Esophagus squamous epithelium (tissue), 5 donors: ENCODE results near the gene LDLRAD4. TPM values are rescaled to one million over a fixed set of nuclear protein-coding genes. Genes with fewer than 3 reads are reported as not detected.

ENCODE experiments used
- DNase-seq: peaks from one replicate; lab custom pipeline; 2025; lab: John Stamatoyannopoulos, UW
- H3K27ac ChIP-seq, 4 donors: fragments of 200-600 bp; sonication (generic); one replicate each; pipeline ENCODE4 v1.5.1; 2016 to 2019; ENCODE audit warnings: mild to moderate bottlenecking in 1 of 4
- H3K27me3 ChIP-seq, 4 donors: fragments of 200-600 bp; sonication (generic); 1 replicate in 3 of 4; 2 replicates in 1 of 4; pipeline versions ENCODE4 v1.5.1 to v1.6.0; 2017 to 2021; ENCODE audit warnings: antibody characterized with exemption in 1 of 4
- H3K36me3 ChIP-seq, 3 donors: fragments of 200-600 bp; sonication (generic); one replicate each; pipeline ENCODE4 v1.5.1; 2016 to 2019
- H3K4me1 ChIP-seq, 3 donors: fragments of 200-600 bp; sonication (generic); one replicate each; pipeline ENCODE4 v1.5.1; 2017 to 2019
- H3K4me3 ChIP-seq, 4 donors: fragments of 200-600 bp; sonication (generic); 1 replicate in 3 of 4; 2 replicates in 1 of 4; pipeline ENCODE4 v1.5.1; 2016 to 2019; ENCODE audit warnings: mild to moderate bottlenecking in 2 of 4, moderate library complexity in 1 of 4
- H3K9me3 ChIP-seq, 3 donors: fragments of 200-600 bp; sonication (generic); one replicate each; pipeline ENCODE4 v1.5.1; 2016 to 2019
- CTCF ChIP-seq, 6 experiments: fragments of 450-650 bp in 4 of 6; fragments of 200-600 bp in 2 of 6; sonication (generic) in 2 of 6; IDR thresholded peaks; one replicate each; pipeline ENCODE4 v1.5.1; 2016 to 2019; ENCODE audit warnings: antibody characterized with exemption in 6 of 6, mild to moderate bottlenecking in 4 of 6, moderate library complexity in 4 of 6
- POLR2A ChIP-seq, 4 donors: fragments of 450-650 bp; IDR thresholded peaks; one replicate each; pipeline ENCODE4 v1.6.1; 2017; ENCODE audit warnings: antibody characterized with exemption in 4 of 4, mild to moderate bottlenecking in 4 of 4, moderate library complexity in 3 of 4
- WGBS, 2 donors: methylation state at CpG; one replicate each; pipeline ENCODE4 v1.1.5; 2018; 5-methylcytosine and 5-hydroxymethylcytosine counted together
- intact Hi-C: fragments of 100-400 bp; cut with DNase I; formaldehyde crosslinking; loops from one replicate; pipeline ENCODE4 v1.15.0; 2022
- total RNA-seq, 4 donors: library from RNA; depleted of rRNA; stranded (reverse); fragments of >200 nt; gene quantifications; one replicate each; pipeline ENCODE4 v1.1.0, GENCODE V29; 2016
- donor health status: DM: yes; HTN: yes; CAD: no.

The LDLRAD4 gene
- total RNA-seq, 4 donors from 2014 or later, result 0.91 to 17.9 (median 6.8) TPM

DNA sequence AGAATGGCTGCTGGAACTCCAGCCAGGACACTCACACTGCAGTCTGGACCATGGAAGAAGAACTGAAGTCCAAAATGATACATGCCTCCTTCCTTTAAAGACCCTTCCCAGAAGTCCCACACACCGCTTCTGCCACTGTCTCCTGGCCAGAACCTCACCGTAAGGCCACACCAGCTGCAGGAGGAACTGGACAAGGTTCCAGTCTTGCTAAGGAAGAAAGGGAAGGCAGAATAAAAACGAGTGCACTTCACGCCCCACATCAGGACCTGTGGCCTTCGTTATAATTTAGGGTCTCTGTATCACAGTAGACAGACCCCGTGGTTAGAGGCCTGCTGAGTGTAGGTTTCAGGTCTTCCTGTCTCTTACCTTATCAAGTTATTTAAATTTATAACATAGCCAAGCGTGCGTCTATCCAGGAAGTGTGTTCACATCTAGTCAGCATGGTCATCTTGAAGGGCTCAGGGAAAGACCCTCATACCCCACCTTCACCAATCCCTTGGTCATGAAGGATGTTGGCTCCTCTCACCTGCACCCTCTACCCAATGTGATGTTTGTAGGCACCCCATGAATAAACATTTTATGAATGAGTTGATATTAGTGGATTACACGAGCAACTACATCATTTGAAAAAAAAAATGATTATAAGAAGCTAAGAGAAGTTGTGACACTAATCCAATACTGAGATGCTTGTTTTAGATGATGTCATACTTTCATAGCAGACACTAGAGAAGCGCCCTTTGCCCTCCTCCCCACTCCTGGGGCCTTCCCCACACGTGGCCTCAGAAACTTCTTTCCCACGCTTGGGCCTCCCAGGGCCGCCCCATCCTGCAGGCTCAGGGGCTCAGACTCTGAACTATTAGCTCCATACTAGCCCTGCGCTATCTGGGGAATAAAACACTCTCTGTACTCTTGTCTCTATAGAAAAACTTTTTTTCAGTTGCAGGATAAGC lies 350.2 kb downstream of the LDLRAD4 start:
- intact Hi-C loops, result no loop called here
- Histone ChIP-seq H3K4me3 (no peak overlapping the region), H3K27ac (peak overlapping the region in 2 of 4 donors; percentile 64 to 77), H3K9me3 (no peaks in the 10 kb centered on the region), H3K4me1 (peaks cover 5 to 24% (median 9%) of the 10 kb centered on the region in 3 donors), H3K36me3 (no peaks in the 10 kb centered on the region), H3K27me3 (no peaks in the 10 kb centered on the region)
- TF ChIP-seq POLR2A (IDR thresholded peaks at IDR 0.05) (no peak), CTCF (IDR thresholded peaks at IDR 0.05) (no peak)
- no peak for DNase-seq
- 69 to 79% methylated on average over 14 of the region's 14 CpGs for WGBS, 2 donors

GRCh38 chr18:13570216-13570615 lies 351.7 kb downstream of the LDLRAD4 start:
- Histone ChIP-seq H3K27me3 (no peaks in the 10 kb centered on the region), H3K9me3 (no peaks in the 10 kb centered on the region), H3K27ac (no peak overlapping the region), H3K4me1 (peaks cover 5 to 22% (median 9%) of the 10 kb centered on the region in 3 donors), H3K36me3 (no peaks in the 10 kb centered on the region), H3K4me3 (no peak overlapping the region)
- intact Hi-C loops, result no loop called here
- no peak for TF ChIP-seq CTCF (IDR thresholded peaks at IDR 0.05)
- no peak for TF ChIP-seq POLR2A (IDR thresholded peaks at IDR 0.05)
- DNase-seq, result no peak
- WGBS, 2 donors, result 65 to 94% methylated on average over 7 to 13 of the region's 17 CpGs

GRCh38 chr18:13570856-13571495 lies 352.4 kb downstream of the LDLRAD4 start:
- Histone ChIP-seq H3K4me1 (peaks cover 5 to 22% (median 9%) of the 10 kb centered on the region in 3 donors), H3K36me3 (no peaks in the 10 kb centered on the region), H3K9me3 (no peaks in the 10 kb centered on the region), H3K27me3 (no peaks in the 10 kb centered on the region), H3K27ac (no peak overlapping the region), H3K4me3 (no peak overlapping the region)
- intact Hi-C loops, result no loop called here
- WGBS, 2 donors, result 84 to 96% methylated on average over 6 to 7 of the region's 7 CpGs
- no peak for TF ChIP-seq CTCF (IDR thresholded peaks at IDR 0.05)
- TF ChIP-seq POLR2A (IDR thresholded peaks at IDR 0.05), result no peak
- DNase-seq, result no peak

GRCh38 chr18:13572148-13572547 lies 353.6 kb downstream of the LDLRAD4 start:
- Histone ChIP-seq H3K4me3 (no peak overlapping the region), H3K36me3 (no peaks in the 10 kb centered on the region), H3K9me3 (no peaks in the 10 kb centered on the region), H3K4me1 (peaks cover 3 to 17% (median 4%) of the 10 kb centered on the region in 3 donors), H3K27ac (no peak overlapping the region), H3K27me3 (no peaks in the 10 kb centered on the region)
- no peak for DNase-seq
- no peak for TF ChIP-seq POLR2A (IDR thresholded peaks at IDR 0.05)
- no peak for TF ChIP-seq CTCF (IDR thresholded peaks at IDR 0.05)
- WGBS, 2 donors, result 88 to 93% methylated on average over 5 of the region's 5 CpGs
- intact Hi-C loops, result no loop called here

DNA sequence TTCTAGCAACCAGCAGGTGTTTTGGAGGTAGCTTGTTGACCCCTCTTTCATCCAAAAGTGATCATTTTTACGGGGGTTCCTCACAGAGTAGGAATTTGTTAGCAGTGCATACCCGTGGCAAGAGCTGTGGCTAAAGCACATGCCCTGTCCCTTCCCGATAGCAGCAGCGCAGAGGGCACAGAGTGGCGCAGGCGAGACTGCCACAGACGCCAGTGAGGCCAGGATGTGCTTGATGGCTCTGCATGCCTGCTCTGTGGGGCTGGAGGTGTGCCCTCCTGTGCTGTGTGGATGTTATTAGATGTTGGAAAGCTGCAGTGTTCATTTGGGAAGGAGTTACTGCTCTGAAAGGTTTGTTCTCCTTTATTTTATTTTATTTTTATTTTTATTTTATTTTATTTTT lies 354.2 kb downstream of the LDLRAD4 start:
- no peak overlapping the region for H3K4me3 ChIP-seq
- H3K4me1 ChIP-seq, result peaks cover 0 to 11% (median 4%) of the 10 kb centered on the region in 3 donors
- no peak for TF ChIP-seq POLR2A (IDR thresholded peaks at IDR 0.05)
- no peak for TF ChIP-seq CTCF (IDR thresholded peaks at IDR 0.05)
- H3K36me3 ChIP-seq, result no peaks in the 10 kb centered on the region
- intact Hi-C loops, result no loop called here
- no peak overlapping the region for H3K27ac ChIP-seq
- H3K27me3 ChIP-seq, result no peaks in the 10 kb centered on the region
- no peak for DNase-seq
- H3K9me3 ChIP-seq, result no peaks in the 10 kb centered on the region
- 78 to 94% methylated on average over 7 of the region's 7 CpGs for WGBS, 2 donors
